Activated CD4-positive, CD25-positive, alpha-beta regulatory T cell treated with anti-CD3 and anti-CD28 coated beads, Interleukin-2, amount 50 U/mL, for 24 hours (primary cell): Measurements from ENCODE around the gene SCGB1C2.
A peak's percentile ranks its signal among the peaks of the same experiment; 100 is the strongest.
"Not testable (repeated sequence)": the region's sequence is repeated elsewhere in the genome, so short reads cannot be mapped to it uniquely, and the experiment has no call there.

Experiments
- ATAC-seq, 2 donors: fragments of 150-1000 bp; cut with Tn5 transposase; one replicate each; pipeline ENCODE4 v1.10.0; 2021; ENCODE audit warnings: mild to moderate bottlenecking in 1 of 2, moderate library complexity in 1 of 2

The SCGB1C2 gene

GRCh38 chr17:137166-137807 is at the start of gene SCGB1C2:
SCGB1C2 (plus strand) TSS chr17:137569; CDS start chr17:137591, 22 bp downstream.
- ATAC-seq, result not testable (repeated sequence)

DNA sequence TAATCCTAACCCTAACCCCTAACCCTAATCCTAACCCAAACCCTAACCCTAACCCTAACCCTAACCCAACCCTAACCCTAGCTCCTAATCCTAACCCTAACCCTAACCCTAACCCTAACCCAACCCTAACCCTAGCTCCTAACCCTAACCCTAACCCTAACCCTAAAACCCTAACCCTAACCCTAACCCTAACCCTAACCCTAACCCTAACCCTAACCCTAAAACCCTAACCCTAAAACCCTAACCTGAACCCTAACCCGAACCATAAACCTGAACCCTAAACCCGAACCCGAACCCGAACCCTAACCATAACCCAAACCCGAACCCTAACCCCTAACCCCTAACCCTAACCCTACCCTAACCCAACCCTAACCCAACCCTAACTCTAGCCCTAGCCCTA is 24.3 kb upstream of the SCGB1C2 start:
- not testable (repeated sequence) for ATAC-seq

- ATAC-seq, result not testable (repeated sequence)
Observed at GRCh38 chr17:118339-118917, 18.9 kb upstream of the SCGB1C2 start.

GRCh38 chr17:133932-134331 is 3.4 kb upstream of the SCGB1C2 start:
- not testable (repeated sequence) for ATAC-seq

GRCh38 chr17:134332-134785 is 3.0 kb upstream of the SCGB1C2 start:
- peak; percentile 67 to 69 for ATAC-seq

DNA sequence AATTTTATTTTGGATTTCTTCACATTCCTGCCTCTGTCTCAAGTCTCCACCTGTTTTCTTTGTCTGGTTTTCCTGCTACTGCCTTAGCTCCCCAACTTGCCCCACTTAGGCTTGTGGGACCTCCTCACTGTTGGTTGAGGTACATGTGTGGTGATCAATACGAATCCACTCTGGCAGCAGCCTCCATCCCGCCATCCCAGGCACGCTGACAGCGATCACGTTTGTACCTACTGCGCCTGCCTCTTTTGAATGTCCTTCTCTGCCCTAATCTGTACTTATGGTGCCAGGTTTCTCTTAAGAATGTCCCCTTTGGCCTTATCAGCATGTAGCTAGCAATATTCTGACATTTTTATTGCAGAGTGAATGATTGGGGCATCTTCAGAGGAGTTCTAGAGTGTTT is 2.3 kb upstream of the SCGB1C2 start:
- ATAC-seq, result not testable (repeated sequence)

DNA sequence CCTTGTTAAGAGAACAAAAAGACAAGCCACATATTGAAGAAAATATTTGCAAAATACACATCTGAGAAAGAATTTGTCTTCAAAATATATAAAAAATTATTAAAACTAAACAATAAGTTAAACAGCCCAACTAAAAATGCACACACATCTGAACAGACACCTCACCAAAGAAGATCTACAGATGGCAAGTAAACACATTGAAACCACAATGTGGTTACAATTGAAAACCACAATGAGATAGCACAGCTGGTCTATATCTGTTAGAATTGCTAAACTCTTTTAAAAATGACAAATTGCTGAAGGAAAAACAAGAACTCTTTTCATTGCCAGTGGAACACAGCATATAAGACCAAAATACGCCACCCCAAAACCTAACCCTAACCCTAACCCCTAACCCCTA is 1.5 kb upstream of the SCGB1C2 start:
- ATAC-seq, result peak in 1 of 2 donors; percentile 35

DNA sequence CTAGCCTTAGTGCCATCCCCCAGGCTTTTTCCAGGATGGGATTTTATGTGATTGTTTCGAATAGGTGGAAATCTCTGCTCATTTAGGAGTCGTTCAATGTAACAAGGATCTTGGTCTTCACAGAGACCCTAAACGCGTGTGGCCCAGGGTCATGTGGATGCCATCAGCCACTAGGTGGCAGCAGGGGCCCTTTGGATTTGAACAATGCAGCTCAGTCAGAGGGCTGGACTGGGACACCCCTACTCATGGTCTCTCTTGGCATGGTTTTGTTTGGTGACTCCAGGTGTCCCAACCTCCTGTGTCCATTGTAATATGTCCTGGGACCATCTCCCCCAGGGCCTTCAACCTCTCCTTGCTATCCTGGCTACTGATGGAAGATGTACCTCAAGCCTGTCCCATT is 838 bp upstream of the SCGB1C2 start:
- ATAC-seq, result peak; percentile 90 to 91

- not testable (repeated sequence) for ATAC-seq
Observed at GRCh38 chr17:139401-140205, 2.2 kb downstream of the SCGB1C2 start.

DNA sequence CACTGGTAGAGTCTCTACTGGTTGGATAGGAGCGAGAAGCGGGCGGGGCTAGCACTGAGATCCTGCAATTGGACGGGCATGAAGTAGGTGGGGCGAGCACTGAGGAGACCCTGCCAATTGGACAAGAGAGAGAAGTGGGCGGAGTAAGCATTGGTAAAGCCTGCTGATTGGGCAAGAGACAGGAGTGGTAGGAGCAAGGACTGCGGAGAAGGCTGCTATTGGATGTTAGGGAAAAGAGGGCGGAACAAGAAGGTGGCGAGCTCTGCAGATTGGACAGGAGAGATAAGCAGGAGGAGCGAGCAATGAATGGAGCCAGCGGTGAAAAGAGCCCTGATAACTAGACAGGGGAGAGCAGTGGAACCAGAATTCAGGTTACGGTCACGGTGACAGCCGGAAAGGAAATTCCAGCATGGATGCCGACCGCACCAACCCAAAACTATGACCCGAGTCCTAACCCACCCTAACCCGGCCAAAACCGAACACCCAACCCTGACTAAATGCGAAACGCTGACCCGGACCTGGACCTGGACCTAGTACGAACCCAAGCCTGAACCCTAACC is 4.8 kb downstream of the SCGB1C2 start:
- ATAC-seq, result no peak

DNA sequence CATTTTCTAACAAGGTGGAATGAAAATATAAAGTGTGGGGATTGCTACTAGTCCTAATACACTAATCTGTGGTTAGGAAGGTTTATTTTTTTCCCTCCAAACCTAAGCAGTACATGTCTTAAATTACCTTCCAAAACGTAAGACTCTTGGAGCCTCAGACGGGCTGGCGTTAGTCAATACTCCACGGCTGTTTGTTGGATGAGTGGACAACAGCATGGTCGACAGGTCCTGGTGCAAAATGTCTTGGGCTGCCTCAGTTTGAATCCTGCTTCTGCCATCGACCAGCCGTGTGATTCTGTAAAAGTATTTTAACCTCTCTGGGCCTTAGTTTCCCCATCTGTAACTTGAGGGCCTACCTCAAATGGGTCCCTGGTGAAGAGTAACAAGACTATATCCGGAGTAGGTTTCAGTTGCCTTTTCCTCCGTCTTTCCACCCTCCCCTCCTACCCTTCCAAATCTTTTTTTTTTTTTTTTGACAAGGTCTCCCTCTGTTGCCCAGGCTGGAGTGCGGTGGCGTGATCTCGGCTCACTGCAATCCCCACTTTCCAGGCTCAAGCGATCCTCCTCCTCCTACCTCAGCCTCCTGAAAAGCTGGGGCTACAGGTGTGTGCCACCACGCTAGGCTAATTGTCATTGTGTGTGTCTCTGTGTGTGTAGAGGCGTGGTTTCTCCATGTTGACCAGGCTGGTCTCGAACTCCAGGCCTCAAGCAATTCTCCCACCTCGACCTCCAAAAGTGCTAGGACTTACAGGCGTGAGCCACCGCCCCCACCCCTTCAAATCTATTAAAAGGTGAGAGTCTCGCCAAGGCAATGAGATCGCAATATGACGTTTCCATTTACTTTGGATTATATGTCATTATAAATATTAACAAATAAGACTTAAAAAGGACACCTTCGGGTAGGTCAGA is 5.8 kb downstream of the SCGB1C2 start:
- no peak for ATAC-seq

DNA sequence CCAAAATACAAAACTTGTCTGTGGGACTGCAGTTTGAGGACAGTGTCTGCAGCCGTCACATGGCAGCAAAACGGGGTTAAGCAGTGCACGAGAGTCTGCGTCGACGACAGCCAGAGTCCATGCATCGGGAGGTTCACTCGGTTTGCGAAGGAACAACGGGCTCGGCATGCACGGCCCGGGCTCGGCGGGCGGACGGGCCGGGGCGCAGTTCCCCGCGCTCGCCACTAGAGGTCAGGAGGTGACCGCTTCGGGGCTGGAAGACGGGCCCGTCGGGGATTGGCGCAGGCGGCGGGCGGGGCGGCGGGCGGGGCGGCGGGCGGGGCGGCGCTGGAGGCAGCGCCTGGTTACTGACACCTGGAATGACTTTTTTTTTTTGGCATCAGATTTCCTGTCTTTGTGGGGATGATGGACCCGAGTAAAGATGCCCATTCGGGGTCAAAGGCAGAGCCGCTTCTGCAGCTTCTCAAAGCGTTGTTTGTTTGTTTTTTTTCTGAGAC is 6.5 kb downstream of the SCGB1C2 start:
- peak; percentile 84 to 90 for ATAC-seq

DNA sequence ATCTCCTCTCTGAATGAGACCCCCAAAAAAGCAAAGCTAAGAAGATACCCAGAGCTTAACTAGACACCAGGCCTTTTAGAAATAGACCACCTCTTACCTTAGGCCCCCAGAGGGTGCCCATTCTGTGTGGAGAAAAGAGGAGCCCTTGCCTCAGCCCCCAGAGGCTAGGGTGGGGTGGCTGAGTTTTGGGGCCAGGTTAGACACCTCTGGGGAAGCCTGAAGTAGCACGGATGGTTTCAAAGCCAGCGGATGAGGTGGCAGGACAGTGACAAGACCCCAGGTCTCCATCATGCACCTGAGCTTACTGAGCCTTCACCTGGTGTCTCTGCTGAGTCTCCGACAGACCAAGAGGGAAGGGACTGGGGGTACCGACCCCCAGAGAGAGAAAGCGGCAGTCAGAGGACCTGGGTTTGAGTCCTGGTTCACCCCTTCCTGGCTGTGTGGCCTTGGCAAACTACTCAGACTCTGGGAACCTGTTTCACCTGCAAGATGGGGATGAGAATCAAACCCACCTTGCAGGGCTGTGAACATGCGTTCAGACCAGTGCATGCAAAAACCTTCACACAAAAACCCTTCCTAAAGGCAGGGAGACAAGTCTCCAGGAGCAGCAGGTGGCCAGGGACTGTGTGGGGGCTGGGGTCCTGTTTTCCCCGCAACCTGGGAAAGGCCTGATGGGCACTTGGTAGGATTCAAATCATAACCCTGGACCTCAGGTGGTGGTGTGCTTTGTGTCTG is 7.7 kb downstream of the SCGB1C2 start:
- no peak for ATAC-seq

DNA sequence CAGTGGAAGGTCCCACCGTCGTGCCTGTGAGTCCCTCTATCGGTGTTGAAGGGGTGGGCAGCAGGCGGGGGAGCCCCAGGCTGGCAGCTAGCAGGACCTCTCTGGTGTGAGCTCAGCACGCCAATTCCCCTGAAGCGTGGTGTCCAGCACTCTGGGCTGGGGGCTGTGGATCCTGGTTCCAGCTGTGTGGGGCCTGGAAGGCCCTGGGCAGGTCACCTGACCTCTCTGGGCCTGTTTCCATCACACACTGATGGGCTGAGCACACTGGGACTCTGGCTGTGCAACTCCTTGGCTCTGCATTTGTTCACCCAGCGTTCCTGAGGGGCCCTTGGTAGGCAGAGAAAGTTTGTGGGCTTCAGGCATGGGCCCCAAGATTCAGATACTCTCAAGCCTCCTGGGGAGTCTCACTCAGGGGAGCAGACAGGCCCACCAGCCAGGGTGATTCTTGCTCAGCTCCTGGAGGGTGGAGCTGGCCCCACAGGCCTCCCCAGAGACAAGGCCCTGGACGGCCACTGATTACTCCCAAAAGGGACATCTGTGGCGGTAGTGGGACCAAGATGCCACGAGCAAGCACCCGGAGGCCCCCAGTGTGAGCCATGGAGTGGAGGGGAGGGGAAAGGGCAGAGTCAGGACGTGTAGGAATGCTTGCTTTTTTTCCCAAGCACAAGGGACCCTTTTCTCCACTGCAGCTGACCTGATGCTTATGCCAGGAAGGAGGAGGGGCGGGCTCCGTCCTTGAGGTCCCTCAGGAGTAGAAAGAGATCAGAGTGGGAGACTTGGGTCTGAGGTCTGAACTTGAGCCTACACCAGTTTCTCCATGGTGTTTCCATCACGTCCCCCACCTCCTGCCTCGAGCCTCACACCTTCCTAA is 8.5 kb downstream of the SCGB1C2 start:
- no peak for ATAC-seq

DNA sequence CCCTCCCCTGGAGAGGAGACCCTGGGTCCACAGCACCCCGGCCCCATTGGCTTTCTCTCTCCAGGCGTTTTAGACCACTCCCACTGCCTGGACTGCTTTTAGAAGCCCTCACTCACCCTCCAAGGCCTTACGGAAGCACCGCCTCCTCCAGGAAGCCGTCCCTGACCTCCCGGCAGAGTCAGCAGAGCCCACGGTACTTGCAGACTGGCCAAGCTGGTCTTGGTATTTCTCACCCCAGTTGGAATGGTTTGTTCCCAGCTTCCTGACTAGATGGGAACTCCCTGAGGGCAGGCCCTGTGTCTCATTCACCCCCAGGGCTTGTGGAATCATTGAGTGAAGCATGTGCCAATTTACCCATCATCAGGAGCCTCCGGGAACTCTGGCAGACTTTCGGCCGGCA is 9.2 kb downstream of the SCGB1C2 start:
- ATAC-seq, result no peak

- no peak for ATAC-seq
Observed at GRCh38 chr17:146983-147761, 9.8 kb downstream of the SCGB1C2 start.

- ATAC-seq, result no peak
Observed at GRCh38 chr17:147796-148740, 10.7 kb downstream of the SCGB1C2 start.

DNA sequence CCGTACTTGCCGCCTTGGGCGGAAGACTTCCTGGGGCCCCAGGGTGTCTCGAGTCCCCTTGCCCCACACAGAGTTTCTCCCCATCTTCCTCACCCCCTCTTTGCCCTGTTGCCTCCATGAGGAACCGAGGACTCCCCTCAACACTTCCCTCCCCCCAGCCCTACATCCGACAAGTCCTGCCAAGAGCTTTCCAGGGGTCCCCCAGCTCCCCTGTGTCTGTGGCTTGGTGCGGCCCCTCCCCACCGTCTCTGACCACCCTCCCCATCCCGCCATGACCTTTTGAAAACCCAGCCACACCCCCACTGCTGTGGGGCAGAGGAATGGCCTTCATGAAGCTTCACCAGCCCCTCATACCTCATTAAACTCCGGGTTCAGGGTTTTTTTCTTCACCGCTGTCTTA is 11.4 kb downstream of the SCGB1C2 start:
- ATAC-seq, result no peak
